ENCODE data around the gene AHDC1.
A peak's percentile ranks its signal among the peaks of the same experiment; 100 is the strongest.

Gene AHDC1

GRCh38 chr1:27568300-27569087 is 35.5 kb downstream of the AHDC1 start:
- H3K27me3 Mint-ChIP-seq, result no peaks in the 10 kb centered on the region
- H3K9me3 Mint-ChIP-seq, result no peaks in the 10 kb centered on the region
- peak overlapping the region; percentile 28 for H3K27ac Mint-ChIP-seq
- ATAC-seq (replicated peaks) (peak; percentile 87 to 93), DNase-seq (peak; percentile 91)
- H3K4me1 Mint-ChIP-seq, result peaks cover 35 to 68% of the 10 kb centered on the region in 2 donors
- no peaks in the 10 kb centered on the region for H3K36me3 Mint-ChIP-seq
- peak overlapping the region; percentile 78 to 81 for H3K4me3 Mint-ChIP-seq

- no peaks in the 10 kb centered on the region for H3K36me3 Mint-ChIP-seq
- ATAC-seq (replicated peaks) (peak; percentile 4), DNase-seq (no peak)
- no peaks in the 10 kb centered on the region for H3K9me3 Mint-ChIP-seq
- peaks cover 41 to 68% of the 10 kb centered on the region in 2 donors for H3K4me1 Mint-ChIP-seq
- H3K27me3 Mint-ChIP-seq, result no peaks in the 10 kb centered on the region
- peak overlapping the region; percentile 75 to 81 for H3K4me3 Mint-ChIP-seq
- no peak overlapping the region for H3K27ac Mint-ChIP-seq
Observed at GRCh38 chr1:27567971-27568299, 36.0 kb downstream of the AHDC1 start.

GRCh38 chr1:27567146-27567526 is 36.8 kb downstream of the AHDC1 start:
- no peak overlapping the region for H3K4me3 Mint-ChIP-seq
- no peaks in the 10 kb centered on the region for H3K9me3 Mint-ChIP-seq
- ATAC-seq (replicated peaks), result no peak
- H3K36me3 Mint-ChIP-seq, result no peaks in the 10 kb centered on the region
- no peak overlapping the region for H3K27ac Mint-ChIP-seq
- no peaks in the 10 kb centered on the region for H3K27me3 Mint-ChIP-seq
- no peak for DNase-seq
- peaks cover 42 to 68% of the 10 kb centered on the region in 2 donors for H3K4me1 Mint-ChIP-seq

- H3K4me3 Mint-ChIP-seq, result no peak overlapping the region
- H3K9me3 Mint-ChIP-seq, result no peaks in the 10 kb centered on the region
- ATAC-seq (replicated peaks) (no peak), DNase-seq (no peak)
- H3K4me1 Mint-ChIP-seq, result peaks cover 45 to 73% of the 10 kb centered on the region in 2 donors
- no peaks in the 10 kb centered on the region for H3K36me3 Mint-ChIP-seq
- H3K27ac Mint-ChIP-seq, result no peak overlapping the region
- no peaks in the 10 kb centered on the region for H3K27me3 Mint-ChIP-seq
Observed at GRCh38 chr1:27566462-27567145, 37.3 kb downstream of the AHDC1 start.

- no peak overlapping the region for H3K27ac Mint-ChIP-seq
- no peak for ATAC-seq (replicated peaks)
- H3K36me3 Mint-ChIP-seq, result no peaks in the 10 kb centered on the region
- H3K4me3 Mint-ChIP-seq, result no peak overlapping the region
- H3K27me3 Mint-ChIP-seq, result no peaks in the 10 kb centered on the region
- H3K9me3 Mint-ChIP-seq, result no peaks in the 10 kb centered on the region
- H3K4me1 Mint-ChIP-seq, result peaks cover 47 to 71% of the 10 kb centered on the region in 2 donors
- no peak for DNase-seq
Observed at GRCh38 chr1:27564710-27565649, 39.0 kb downstream of the AHDC1 start.

- H3K27ac Mint-ChIP-seq, result peak overlapping the region; percentile 82
- no peaks in the 10 kb centered on the region for H3K9me3 Mint-ChIP-seq
- DNase-seq, result peak; percentile 29
- ATAC-seq (replicated peaks), result peak; percentile 55 to 57
- H3K36me3 Mint-ChIP-seq, result no peaks in the 10 kb centered on the region
- H3K4me3 Mint-ChIP-seq, result no peak overlapping the region
- no peaks in the 10 kb centered on the region for H3K27me3 Mint-ChIP-seq
- peaks cover 42 to 61% of the 10 kb centered on the region in 2 donors for H3K4me1 Mint-ChIP-seq
Observed at GRCh38 chr1:27563591-27564471, 40.1 kb downstream of the AHDC1 start.

GRCh38 chr1:27563341-27563590 is 40.7 kb downstream of the AHDC1 start:
- Mint-ChIP-seq H3K27ac (peak overlapping the region; percentile 82), H3K4me1 (peaks cover 41 to 56% of the 10 kb centered on the region in 2 donors), H3K27me3 (no peaks in the 10 kb centered on the region), H3K4me3 (no peak overlapping the region), H3K36me3 (no peaks in the 10 kb centered on the region), H3K9me3 (no peaks in the 10 kb centered on the region)
- DNase-seq (no peak), ATAC-seq (replicated peaks) (no peak)

GRCh38 chr1:27562534-27563340 is 41.2 kb downstream of the AHDC1 start:
- H3K27me3 Mint-ChIP-seq, result no peaks in the 10 kb centered on the region
- peak; percentile 53 to 61 for ATAC-seq (replicated peaks)
- peaks cover 37 to 55% of the 10 kb centered on the region in 2 donors for H3K4me1 Mint-ChIP-seq

GRCh38 chr1:27562021-27562420 is 41.9 kb downstream of the AHDC1 start:
- ATAC-seq (replicated peaks), result no peak
- Mint-ChIP-seq H3K4me3 (no peak overlapping the region), H3K27ac (peak overlapping the region; percentile 75), H3K36me3 (no peaks in the 10 kb centered on the region), H3K27me3 (no peaks in the 10 kb centered on the region), H3K9me3 (no peaks in the 10 kb centered on the region), H3K4me1 (peaks cover 40 to 54% of the 10 kb centered on the region in 2 donors)
- no peak for DNase-seq

More at GRCh38 chr1:27562534-27563340, 41.2 kb downstream of the AHDC1 start:
- no peak for DNase-seq
- Mint-ChIP-seq H3K36me3 (no peaks in the 10 kb centered on the region), H3K27ac (peak overlapping the region; percentile 75), H3K4me3 (no peak overlapping the region), H3K9me3 (no peaks in the 10 kb centered on the region)

- Mint-ChIP-seq H3K36me3 (no peaks in the 10 kb centered on the region), H3K4me3 (no peak overlapping the region), H3K27me3 (no peaks in the 10 kb centered on the region), H3K9me3 (no peaks in the 10 kb centered on the region), H3K4me1 (peaks cover 45 to 61% of the 10 kb centered on the region in 2 donors), H3K27ac (peak overlapping the region; percentile 56)
- DNase-seq (no peak), ATAC-seq (replicated peaks) (no peak)
Observed at GRCh38 chr1:27561124-27561899, 42.6 kb downstream of the AHDC1 start.

- DNase-seq, result no peak
- Mint-ChIP-seq H3K4me3 (no peak overlapping the region), H3K27me3 (no peaks in the 10 kb centered on the region), H3K4me1 (peaks cover 47 to 63% of the 10 kb centered on the region in 2 donors), H3K36me3 (no peaks in the 10 kb centered on the region), H3K27ac (peak overlapping the region; percentile 56), H3K9me3 (no peaks in the 10 kb centered on the region)
- no peak for ATAC-seq (replicated peaks)
Observed at GRCh38 chr1:27560268-27561123, 43.4 kb downstream of the AHDC1 start.

GRCh38 chr1:27559466-27560030 is 44.4 kb downstream of the AHDC1 start:
- peaks cover 49 to 69% of the 10 kb centered on the region in 2 donors for H3K4me1 Mint-ChIP-seq
- no peak for ATAC-seq (replicated peaks)
- peaks cover 0 to 1% of the 10 kb centered on the region in 2 donors for H3K36me3 Mint-ChIP-seq
- H3K27ac Mint-ChIP-seq, result no peak overlapping the region
- no peak for DNase-seq
- H3K27me3 Mint-ChIP-seq, result no peaks in the 10 kb centered on the region
- no peaks in the 10 kb centered on the region for H3K9me3 Mint-ChIP-seq
- no peak overlapping the region for H3K4me3 Mint-ChIP-seq
